NB4 (cell line): Measurements from ENCODE around the gene STK32C.
"Not testable (repeated sequence)": the region's sequence is repeated elsewhere in the genome, so short reads cannot be mapped to it uniquely, and the experiment has no call there.

Experiments
- MYC ChIP-seq: IDR thresholded peaks from 2 replicates; pipeline ENCODE4 v1.6.1; 2011; ENCODE audit warnings: low read depth, low read length
- POLR2A ChIP-seq: IDR thresholded peaks from 2 replicates; pipeline ENCODE4 v1.6.1; 2011; ENCODE audit warnings: mild to moderate bottlenecking; ENCODE audit not compliant: insufficient read length; ENCODE audit errors: extremely low read depth
- TF ChIP-seq, protein P1 (sequence below): IDR thresholded peaks from one replicate; pipeline ENCODE4 v1.5.1; 2012; ENCODE audit warnings: low read depth, low read length
- TF ChIP-seq, protein P2 (sequence below): IDR thresholded peaks from 2 replicates; pipeline ENCODE4 v1.6.1; 2011; ENCODE audit warnings: low read depth, low read length

DNA sequence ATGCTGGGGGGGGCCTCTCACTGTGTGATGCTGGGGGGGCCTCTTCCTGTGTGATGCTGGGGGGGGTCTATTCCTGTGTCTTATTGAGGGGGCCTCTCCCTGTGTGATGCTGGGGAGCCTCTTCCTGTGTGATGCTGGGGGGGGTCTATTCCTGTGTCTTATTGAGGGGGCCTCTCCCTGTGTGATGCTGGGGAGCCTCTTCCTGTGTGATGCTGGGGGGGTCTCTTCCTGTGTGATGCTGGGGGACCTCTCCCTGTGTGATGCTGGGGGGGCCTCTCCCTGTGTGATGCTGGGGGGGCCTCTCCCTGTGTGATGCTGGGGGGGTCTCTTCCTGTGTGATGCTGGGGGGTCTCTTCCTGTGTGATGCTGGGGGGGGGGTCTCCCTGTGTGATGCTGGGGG lies 147.5 kb downstream of the STK32C start:
- TF ChIP-seq, protein P1, sequence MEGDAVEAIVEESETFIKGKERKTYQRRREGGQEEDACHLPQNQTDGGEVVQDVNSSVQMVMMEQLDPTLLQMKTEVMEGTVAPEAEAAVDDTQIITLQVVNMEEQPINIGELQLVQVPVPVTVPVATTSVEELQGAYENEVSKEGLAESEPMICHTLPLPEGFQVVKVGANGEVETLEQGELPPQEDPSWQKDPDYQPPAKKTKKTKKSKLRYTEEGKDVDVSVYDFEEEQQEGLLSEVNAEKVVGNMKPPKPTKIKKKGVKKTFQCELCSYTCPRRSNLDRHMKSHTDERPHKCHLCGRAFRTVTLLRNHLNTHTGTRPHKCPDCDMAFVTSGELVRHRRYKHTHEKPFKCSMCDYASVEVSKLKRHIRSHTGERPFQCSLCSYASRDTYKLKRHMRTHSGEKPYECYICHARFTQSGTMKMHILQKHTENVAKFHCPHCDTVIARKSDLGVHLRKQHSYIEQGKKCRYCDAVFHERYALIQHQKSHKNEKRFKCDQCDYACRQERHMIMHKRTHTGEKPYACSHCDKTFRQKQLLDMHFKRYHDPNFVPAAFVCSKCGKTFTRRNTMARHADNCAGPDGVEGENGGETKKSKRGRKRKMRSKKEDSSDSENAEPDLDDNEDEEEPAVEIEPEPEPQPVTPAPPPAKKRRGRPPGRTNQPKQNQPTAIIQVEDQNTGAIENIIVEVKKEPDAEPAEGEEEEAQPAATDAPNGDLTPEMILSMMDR = not testable (repeated sequence)
- not testable (repeated sequence) for TF ChIP-seq POLR2A, MYC
- TF ChIP-seq, protein P2, sequence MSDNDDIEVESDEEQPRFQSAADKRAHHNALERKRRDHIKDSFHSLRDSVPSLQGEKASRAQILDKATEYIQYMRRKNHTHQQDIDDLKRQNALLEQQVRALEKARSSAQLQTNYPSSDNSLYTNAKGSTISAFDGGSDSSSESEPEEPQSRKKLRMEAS = not testable (repeated sequence)
